RPMI7951 (cell line): Measurements from ENCODE around the gene FCHO1. TPM values are rescaled to one million over a fixed set of nuclear protein-coding genes. Genes with fewer than 3 reads are reported as not detected.

Experiments
- DNase-seq: peaks from one replicate; pipeline ENCODE4 v3.0.0-alpha.2; 2012; ENCODE audit warnings: low read depth
- total RNA-seq: library from RNA; depleted of rRNA; stranded (reverse); fragments of >200 nt; shearing (Covaris generic); gene quantifications from 2 replicates; pipeline ENCODE4 v1.2.3, GENCODE V29; 2014

Gene FCHO1
- total RNA-seq, 1 experiment from 2014 or later: 0.60 TPM

DNA sequence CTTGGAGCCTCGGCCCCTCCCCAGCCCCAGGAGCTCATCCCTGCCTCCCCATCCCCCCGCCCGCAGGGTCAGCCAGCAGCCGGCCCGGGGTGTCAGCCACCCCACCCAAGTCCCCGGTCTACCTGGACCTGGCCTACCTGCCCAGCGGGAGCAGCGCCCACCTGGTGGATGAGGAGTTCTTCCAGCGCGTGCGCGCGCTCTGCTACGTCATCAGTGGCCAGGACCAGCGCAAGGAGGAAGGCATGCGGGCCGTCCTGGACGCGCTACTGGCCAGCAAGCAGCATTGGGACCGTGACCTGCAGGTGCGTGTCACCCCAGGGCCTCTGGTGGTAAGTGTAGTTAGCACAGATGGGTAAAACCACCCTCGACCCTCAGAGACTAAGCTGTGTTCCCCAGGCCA, 18.1 kb upstream of the FCHO1 start:
- no peak for DNase-seq

DNA sequence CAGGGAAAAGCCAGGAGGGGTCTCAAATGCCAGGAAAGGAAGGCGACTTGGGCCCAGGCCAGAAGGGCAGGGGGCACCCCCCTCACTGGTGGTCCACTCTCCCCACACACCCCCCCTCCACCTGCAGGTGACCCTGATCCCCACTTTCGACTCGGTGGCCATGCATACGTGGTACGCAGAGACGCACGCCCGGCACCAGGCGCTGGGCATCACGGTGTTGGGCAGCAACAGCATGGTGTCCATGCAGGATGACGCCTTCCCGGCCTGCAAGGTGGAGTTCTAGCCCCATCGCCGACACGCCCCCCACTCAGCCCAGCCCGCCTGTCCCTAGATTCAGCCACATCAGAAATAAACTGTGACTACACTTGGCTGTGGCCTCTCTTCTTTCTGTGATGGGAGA, 17.1 kb upstream of the FCHO1 start:
- no peak for DNase-seq

DNA sequence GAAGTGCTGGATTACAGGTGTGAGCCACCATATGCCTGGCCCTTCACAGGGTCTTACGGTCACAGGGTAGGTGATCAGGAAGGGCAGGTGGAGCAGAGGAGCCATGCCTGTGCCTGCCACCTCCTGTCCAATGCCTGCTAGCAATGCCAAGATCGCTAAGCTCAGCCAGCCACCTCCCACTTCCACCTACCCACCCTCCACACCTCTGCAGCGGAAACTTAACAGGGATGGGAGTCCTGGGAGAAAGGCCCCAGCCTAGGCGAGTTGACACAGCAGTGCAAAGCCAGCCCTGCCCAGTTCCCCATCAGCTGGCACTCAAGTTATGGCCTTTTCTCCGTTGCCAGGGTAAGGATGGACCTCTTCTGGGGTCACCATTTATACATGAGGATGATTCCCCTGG, 15.9 kb upstream of the FCHO1 start:
- DNase-seq: no peak

DNA sequence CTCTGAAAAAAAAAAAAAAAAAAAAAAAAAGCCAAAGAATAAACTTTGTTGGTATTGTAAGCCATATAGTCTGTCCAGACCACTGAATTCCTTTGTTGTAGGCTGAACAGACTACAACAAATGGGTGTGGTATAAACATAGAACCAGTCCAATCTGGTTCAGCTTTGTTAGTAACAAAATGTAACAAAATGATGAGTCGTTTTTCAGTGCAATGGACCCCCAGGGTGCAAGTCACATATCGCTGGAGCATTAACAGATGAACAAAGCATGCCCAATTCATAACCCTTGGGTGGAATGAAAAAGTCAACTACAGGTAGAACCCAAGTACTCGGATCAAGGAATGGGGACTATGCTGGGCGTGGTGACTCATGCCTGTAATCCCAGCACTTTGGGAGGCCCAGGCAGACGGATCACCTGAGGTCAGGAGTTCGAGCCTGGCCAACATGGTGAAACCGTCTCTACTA, 13.6 kb upstream of the FCHO1 start:
- no peak for DNase-seq

DNA sequence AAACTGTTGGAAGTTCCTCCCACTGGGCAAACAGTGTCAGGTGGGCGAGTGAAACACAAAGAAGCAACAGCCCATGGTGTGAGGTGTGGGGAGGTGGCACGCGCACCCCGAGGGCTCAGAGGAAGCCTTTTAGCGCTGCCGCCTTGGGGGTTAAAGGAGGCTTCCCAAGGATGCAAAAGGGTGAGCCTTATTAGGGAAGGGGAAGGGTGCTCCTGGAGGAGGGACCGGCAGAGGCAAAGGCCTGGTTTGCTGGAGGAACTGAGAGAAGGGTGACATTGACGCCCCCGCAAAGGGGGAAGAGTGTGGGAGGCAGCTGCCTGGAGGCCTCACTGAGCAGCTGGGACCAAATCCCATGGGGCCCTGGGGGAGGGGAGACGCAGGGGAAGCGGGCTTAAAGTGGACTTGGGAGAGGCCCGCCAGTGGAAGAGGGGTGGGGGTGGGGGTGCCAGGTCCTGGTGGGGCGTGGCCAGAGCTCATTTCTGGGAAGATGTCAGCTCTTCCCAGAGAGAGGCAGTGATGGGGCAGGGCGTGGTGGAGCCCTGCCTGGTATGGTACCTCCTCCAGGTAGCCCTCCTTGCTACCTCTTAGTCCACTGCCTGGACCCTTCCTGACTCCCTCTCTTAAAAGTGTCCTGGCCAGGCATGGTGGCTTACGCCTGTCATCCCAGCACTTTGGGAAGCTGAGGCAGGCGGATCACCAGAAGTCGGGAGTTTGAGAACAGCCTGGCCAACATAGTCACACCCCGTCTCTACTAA, 12.0 kb upstream of the FCHO1 start:
- DNase-seq: no peak

DNA sequence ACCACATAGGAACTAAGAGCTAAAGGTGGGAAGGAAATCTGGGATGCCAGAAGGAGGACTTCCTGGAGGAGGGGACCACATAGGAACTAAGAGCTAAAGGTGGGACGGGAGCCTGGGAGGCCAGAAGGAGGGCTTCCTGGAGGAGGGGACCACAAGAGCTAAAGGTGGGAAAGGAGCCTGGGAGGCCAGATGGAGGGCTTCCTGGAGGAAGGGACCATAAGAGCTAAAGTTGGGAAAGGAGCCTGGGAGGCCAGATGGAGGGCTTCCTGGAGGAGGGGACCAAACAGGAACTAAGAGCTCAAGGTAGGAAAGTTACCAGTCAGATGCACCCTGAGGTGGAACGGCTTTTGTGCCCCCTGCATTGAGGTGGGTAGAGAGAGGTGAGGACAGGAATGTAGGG, 9.8 kb upstream of the FCHO1 start:
- no peak for DNase-seq

DNA sequence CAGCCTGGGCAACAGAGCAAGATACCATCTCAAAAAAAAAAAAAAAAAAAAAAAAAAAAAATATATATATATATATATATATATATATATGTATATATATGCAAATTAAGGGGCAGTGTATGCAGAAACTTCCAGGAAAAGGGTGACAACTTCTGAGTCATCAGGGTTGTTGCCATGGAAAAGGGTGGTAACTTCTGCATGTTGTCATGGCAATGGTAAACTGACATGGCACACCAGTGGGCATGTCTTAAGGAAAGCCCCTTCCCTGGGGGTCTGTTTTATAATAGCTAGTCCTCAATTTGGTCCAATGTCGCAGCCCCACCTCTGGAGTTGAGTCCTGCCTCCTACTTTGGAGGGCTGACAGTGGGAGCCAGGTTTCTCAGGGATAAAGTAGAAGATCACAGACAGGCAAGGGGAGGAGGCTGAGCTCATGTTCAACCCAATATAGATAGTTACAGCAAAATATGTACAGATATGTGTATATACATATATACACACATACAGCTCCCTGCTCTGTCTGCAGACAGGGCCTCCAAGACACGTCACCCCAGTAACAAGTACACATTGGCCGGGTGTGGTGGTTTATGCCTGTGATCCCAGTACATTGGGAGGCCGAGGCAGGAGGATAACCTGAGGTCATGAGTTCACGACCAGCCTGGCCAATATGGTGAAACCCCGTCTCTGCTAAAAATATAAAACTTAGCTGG, 7.2 kb upstream of the FCHO1 start:
- DNase-seq: peak; percentile 45

DNA sequence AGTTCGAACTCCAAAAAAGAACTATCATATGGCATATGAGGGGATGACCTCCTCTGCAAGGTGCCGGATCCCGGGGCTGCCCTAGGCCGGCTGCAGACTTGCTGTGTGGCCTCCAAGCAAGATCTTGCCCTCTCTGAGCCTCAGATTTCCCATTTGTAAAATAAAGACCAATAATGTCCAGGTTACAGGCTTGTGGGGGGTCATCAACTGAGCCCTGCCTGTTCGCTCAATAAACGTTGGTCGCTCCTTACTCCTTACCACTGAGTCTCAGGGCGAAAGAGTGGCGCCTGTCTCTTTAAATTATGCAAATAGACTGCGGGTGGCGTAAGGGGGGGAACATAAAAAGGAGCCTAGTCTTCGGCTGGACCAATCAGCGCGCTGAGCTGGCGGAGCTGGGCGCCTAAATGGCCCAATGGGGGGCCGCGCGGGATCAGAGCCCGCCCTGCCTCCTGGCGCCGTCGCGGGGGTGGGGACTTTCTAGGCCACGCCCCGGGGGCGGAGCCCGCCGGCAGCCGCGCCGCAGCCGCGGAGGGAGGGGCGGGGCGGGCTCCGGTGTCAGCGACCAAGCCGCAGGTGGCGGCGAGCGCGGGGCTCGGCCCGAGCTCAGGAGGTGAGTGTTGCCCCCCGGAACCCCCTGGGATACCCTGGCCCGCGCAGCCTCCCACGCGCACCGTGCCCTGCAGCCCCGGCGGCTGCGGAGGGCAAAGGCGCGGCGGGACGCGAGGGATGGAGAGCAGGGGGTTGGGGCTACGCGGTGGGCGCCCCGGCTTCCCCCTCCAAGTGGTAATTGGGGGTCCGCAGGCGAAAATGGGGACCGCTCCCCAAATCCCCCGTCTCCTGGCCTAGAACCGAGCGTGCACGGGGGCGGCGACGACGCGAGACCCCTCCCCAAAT, 3.8 kb upstream of the FCHO1 start:
- DNase-seq: peak; percentile 93

DNA sequence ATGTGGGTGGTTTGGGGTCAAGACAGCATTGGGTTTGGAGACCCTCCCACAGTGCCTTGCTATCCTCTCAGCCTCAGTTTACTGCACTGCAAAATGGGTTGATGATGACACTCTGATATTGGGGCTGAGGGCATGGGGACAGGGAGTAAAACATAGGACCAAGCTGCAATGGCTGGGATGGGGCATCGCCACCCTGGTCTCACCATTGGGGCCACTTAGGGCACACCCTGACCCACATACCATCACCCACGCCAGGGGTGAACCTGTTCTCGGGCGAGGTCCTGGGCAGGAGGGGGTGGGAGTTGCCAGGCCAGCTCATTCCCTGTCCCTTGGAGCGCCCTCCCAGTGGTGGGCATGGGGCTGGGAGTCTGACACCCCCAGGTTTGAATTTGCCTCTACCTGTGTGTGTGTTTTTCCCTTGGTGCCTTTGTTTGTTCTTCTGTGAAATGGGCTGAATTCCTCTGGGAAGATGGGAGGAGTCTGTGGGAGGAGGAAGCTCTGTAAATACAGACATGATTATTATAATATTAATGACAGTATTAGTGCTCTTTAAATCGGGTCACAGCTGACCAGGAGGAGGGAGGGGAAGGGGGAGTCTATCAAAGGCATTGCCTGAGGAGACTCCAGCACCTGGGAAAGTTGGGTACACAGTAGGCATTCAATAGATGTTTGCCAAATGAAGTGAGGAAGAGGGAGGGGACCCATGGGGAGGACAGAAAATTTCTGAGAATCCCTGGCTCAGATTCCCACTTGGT, 2.2 kb upstream of the FCHO1 start:
- no peak for DNase-seq

DNA sequence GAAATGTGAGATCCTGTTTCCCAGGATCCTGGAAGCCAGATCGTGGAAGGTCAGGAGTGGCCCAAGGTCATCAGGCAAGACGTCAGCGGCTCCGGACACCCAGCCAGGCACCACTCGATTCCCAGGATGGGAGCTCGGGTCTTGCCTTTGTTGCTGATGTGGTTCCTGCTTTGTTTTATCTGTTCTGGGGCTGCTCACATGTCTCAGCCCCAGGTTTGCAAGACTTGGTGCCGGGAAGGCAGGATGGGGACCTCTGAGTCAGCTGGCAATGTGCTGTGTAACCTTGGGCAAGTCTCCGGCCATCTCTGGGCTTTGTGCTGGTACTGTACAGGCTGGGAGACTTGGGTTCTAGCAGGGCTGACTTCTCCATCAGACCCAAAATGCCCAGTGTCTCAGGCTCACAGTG, 1.4 kb upstream of the FCHO1 start:
- DNase-seq: no peak

DNA sequence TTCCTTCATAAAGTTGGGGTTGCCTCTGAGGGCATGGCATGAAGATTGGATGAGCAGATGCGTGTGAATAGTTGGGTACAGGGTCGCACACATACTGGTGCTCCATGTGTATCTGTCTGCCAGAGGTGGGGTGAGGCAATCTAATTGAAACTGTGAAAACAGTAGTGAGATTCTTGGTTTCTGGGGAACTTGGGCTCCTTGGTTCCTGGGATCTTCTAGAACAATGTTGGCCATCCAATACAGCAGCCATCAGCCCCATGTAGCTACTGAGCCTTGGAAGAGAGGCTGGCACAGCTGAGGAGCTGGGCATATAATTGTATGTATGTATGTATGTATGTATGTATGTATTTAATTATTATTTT, 616 bp downstream of the FCHO1 start:
- no peak for DNase-seq

DNA sequence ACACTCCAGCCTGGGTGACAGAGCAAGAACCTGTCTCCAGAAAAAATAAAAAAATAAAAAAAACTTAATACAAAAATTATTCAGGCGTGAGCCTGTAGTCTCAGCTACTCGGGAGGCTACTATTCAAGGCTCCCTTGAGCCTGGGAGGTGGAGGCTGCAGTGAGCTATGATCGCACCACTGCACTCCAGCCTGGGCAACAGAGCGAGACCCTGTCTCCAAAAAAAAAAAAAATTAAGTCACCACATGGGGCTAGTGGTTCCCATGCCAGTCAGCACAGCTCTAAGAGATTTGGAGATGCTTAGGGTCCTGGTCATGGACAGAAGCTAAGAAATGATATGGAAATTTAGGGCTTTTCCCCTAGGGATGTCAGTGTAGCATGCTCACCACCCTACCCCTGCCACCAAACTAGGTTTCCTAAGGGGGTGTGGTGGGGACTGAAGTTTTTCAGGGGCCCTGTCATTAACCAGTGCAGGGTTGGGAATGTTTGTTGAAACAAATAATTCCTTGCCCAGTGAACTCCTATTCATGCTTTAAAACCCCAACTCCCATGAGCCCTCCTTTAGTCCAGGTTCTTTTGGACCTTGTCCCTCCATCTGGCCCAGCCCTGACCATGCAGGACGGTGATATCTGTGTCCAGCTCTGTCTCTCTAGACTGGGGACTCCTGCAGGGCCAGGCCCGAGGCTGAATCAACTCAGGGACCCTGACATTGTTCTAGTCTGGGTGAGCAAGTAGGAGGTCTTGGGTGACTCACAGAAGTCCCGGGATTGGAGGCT, 1.8 kb downstream of the FCHO1 start:
- no peak for DNase-seq

DNA sequence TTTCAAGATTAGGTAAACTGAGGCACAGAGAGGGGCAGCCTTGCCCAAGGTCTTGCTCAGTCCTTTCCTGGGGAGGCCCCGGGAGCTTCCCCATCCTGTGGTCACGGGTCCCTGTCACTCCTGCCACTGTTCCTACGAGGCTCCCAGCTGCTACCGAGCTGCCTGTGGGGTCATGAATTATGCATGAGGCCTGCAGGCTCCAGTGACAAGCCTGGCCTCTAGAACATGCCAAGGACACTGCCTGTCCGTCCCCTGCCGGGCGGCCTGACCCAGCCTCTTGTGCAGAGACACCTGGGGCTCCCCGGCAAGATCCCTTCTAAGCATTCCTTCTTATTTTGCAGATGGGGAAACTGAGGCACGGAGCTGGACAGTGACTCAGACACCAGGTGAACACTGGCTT, 2.7 kb downstream of the FCHO1 start:
- no peak for DNase-seq

DNA sequence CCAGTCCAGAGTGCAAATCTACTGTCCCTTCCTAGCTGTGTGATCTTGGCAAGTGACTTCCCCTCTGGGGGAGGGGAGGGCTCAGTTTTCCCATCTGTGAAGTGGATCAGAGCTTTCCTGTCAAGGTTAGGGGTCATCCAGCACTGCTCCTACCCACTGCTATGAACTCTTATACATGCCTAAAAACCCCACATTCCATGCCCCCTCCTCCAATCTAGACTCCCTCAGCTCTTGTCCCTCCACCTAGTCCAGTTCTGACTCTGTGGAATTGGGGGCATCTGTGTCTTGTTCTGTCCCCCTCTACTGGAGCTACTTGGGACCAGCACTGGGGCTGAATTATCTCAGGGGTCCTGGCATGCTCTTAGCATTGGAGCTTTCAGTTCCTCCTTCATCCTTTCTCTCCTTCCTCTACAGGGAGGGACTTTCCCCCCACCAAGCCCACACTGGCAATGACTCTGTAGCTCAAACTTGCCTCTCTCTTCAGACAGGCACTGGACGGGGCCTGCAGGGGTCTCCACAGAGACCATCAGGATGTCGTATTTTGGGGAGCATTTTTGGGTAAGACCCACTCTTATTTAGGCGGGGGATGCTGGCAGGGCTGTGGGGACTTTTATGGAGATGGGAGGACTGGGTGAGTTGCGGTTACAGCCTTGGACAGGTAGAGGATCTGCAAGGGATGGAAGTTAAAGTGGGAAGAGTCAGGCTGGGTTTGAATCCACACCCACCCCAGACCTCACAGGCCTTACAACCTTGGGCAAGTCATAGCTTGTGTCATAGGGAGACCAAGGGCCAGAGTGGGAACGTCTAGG, 3.6 kb downstream of the FCHO1 start:
- no peak for DNase-seq

DNA sequence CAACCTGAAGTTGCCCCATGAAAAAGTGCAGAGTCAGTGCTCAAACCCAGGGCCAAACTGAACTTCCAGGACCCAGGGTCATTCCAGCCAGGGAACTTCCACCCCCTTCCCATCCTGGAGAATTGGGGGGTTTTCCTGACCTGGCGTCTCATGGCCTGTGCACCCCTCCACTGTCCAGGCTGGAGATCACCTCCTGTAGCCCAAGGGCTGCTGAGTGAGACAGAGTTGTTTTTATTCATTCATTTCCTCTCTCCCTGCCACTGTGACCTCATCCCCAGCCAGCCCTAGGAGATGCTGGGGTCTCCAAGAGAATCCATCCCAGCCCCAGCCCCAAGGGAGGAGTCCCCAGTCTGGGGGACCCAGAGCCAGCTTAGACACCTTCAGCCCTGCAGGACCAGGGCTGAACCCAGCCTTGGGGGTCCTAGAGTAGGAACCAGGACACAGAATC, 4.2 kb downstream of the FCHO1 start:
- no peak for DNase-seq

DNA sequence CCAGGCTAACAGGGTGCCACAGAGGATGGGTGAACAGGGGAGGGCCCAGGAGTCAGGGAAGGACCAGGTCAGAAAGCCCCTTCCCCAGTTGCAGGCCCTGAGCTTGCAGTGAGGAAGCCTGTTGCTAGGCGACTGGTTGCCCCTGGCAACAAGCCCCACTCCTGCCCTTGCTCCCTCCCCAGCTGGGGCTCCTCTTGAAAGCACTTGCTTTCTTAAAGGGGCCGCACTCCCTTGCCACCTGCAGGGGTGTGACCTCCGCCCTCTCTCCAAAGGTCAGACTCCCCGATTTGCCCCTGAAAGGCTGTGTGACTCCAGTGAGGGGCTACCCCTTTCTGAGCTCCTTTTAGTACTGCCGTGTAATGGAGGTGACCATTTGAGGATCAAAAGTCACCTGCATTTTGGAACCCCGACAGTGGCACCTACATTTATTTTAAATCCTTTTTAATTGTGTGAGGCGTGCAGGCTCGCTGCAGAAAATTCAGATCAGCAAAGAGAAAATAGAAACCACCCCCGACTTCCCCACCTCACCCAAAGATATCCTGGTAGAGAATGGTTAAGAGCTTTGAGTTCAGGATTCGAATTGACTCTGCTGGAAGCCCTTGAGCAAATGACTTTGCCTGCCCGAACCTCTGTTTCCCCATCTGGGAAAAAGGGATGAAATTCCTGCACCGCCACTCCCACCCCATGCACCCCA, 4.8 kb downstream of the FCHO1 start:
- DNase-seq: peak; percentile 43

DNA sequence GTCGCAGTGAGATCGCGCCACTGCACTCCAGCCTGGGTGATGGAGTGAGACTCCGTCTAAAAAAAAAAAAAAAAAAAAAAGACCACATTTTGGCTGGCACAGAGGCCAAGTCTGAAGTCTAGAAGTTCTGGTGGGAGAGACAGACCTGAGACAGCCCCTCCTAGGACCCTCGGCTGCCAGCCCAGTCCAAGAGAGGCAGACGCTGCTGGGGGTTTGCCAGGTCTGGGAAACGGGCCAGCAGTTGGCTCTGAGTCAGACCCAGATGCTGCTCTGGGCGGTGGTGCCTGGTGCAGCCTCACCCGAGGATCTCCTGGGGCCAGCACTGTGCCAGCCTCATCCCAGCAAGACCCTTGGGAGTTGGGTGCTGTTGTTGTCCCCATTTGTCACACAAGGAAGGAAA, 5.8 kb downstream of the FCHO1 start:
- DNase-seq: peak; percentile 72

DNA sequence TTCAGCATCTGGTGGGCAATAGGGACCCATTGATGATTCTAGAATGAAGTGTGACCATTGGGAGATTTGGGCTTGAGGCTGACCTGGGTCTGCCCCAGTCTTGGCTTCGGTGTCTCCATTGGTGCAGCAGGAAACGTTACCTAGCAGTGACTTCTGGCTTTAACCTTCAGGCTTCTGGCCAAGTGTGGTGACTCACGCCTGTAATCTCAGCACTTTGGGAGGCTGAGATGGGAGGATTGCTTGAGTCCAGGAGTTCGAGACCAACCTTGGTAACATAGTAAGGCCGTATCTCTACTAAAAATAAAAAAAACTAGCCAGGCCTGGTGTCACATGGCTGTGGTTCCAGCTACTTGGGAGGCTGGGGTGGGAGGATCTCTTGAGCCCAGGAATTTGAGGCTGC, 7.2 kb downstream of the FCHO1 start:
- no peak for DNase-seq

DNA sequence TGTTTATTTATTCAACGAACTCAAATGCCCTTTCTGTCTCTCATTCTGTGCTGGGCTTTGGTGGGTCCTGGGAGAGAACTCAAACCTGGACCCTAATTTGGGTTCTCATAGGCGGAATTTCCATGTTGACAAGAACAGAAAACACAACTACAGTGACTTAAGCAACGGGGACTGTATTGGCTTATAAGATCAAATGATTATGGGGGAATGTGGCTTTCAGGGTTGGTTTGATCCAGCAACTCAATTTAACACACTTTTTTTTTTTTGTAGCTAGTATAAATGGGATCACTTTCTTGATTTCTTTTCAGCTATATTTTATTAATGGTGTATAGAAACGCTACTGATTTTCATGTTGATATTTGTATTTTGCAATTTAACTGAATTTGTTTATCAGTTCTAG, 9.9 kb downstream of the FCHO1 start:
- DNase-seq: no peak
